HepG2 (cell line): ENCODE data around the gene HABP4. TPM values are rescaled to one million over a fixed set of nuclear protein-coding genes. Genes with fewer than 3 reads are reported as not detected.

Experiments used
- CC2D1A ChIP-seq: sonication (generic); formaldehyde crosslinking; IDR thresholded peaks from 2 replicates; pipeline ENCODE4 v1.8.1; 2023; ENCODE audit warnings: mild to moderate bottlenecking, missing genetic modification reagents
- E2F1 ChIP-seq: sonication (generic); formaldehyde crosslinking; IDR thresholded peaks from 2 replicates; pipeline ENCODE4 v1.5.0; 2020; ENCODE audit warnings: missing genetic modification reagents
- FOSL1 ChIP-seq: sonication (generic); formaldehyde crosslinking; IDR thresholded peaks from 2 replicates; pipeline ENCODE4 v1.9.0; 2021; ENCODE audit warnings: missing genetic modification reagents, borderline replicate concordance
- FOSL2 ChIP-seq: sonication (generic); formaldehyde crosslinking; IDR thresholded peaks from 2 replicates; pipeline ENCODE4 v1.4.0; 2020; ENCODE audit warnings: missing genetic modification reagents
- GATA4 ChIP-seq: sonication (generic); IDR thresholded peaks from 2 replicates; pipeline ENCODE4 v1.6.1; 2016; ENCODE audit warnings: antibody characterized with exemption, low read depth, borderline replicate concordance
- GATAD2A ChIP-seq: IDR thresholded peaks from 2 replicates; pipeline ENCODE4 v1.6.1; 2016
- NPAS2 ChIP-seq: sonication (generic); formaldehyde crosslinking; IDR thresholded peaks from 2 replicates; pipeline ENCODE4 v1.8.0; 2022; ENCODE audit warnings: mild to moderate bottlenecking, missing genetic modification reagents, borderline replicate concordance
- RCOR2 ChIP-seq: IDR thresholded peaks from 2 replicates; pipeline ENCODE4 v1.6.1; 2016; ENCODE audit warnings: missing biosample characterization, missing genetic modification reagents
- SETDB1 ChIP-seq: sonication (generic); formaldehyde crosslinking; IDR thresholded peaks from 2 replicates; pipeline ENCODE4 v1.5.1; 2020; ENCODE audit warnings: missing genetic modification reagents, mild to moderate bottlenecking, borderline replicate concordance
- SMC3 ChIP-seq: IDR thresholded peaks from 2 replicates; pipeline ENCODE4 v1.6.1; 2011; ENCODE audit warnings: low read length, improper control_type of control experiment
- TBL1XR1 ChIP-seq: fragments of 150-350 bp; IDR thresholded peaks from 2 replicates; pipeline ENCODE4 v1.6.1; 2014; ENCODE audit warnings: borderline replicate concordance, low read length; ENCODE audit not compliant: partially characterized antibody
- ZNF18 ChIP-seq: sonication (generic); formaldehyde crosslinking; IDR thresholded peaks from 2 replicates; pipeline ENCODE4 v1.8.0; 2022; ENCODE audit warnings: mild to moderate bottlenecking, missing genetic modification reagents; ENCODE audit not compliant: insufficient replicate concordance
- ZNF343 ChIP-seq: sonication (generic); formaldehyde crosslinking; IDR thresholded peaks from 2 replicates; pipeline ENCODE4 v1.4.0; 2020; ENCODE audit warnings: mild to moderate bottlenecking, missing genetic modification reagents
- ZNF350 ChIP-seq: sonication (generic); formaldehyde crosslinking; IDR thresholded peaks from 2 replicates; pipeline ENCODE4 v1.4.0; 2020; ENCODE audit warnings: mild to moderate bottlenecking, low read depth, missing genetic modification reagents, borderline replicate concordance
- ZNF446 ChIP-seq: sonication (generic); formaldehyde crosslinking; IDR thresholded peaks from 2 replicates; pipeline ENCODE4 v1.5.0; 2020; ENCODE audit warnings: mild to moderate bottlenecking, missing genetic modification reagents
- ZNF451 ChIP-seq: sonication (generic); formaldehyde crosslinking; IDR thresholded peaks from 2 replicates; pipeline ENCODE4 v1.5.0; 2020; ENCODE audit warnings: mild to moderate bottlenecking, missing genetic modification reagents
- ZNF550 ChIP-seq: sonication (generic); formaldehyde crosslinking; IDR thresholded peaks from 2 replicates; pipeline ENCODE4 v1.4.0; 2020; ENCODE audit warnings: mild to moderate bottlenecking, missing genetic modification reagents, borderline replicate concordance
- ZNF614 ChIP-seq: IDR thresholded peaks from 2 replicates; pipeline ENCODE4 v1.6.1; 2018; ENCODE audit warnings: missing biosample characterization, missing genetic modification reagents, inconsistent platforms, borderline replicate concordance
- ZNF782 ChIP-seq: sonication (generic); formaldehyde crosslinking; IDR thresholded peaks from 2 replicates; pipeline ENCODE4 v1.4.0; 2020; ENCODE audit warnings: missing genetic modification reagents, mild to moderate bottlenecking, borderline replicate concordance
- polyA plus RNA-seq, 8 experiments: library from polyadenylated mRNA; depleted of rRNA in 3 of 8; stranded (reverse) in 7 of 8; unstranded in 1 of 8; fragments of >200 nt; fragmentation: Illumina TruSeq in 4 of 8; extraction: Trizol in 4 of 8; gene quantifications; 2 replicates each; pipeline versions ENCODE4 v1.2.1 to v1.2.3, GENCODE V29; 2011 to 2016; ENCODE audit warnings: low read depth in 4 of 8, missing spikeins in 1 of 8, mixed read lengths in 1 of 8; ENCODE audit not compliant: insufficient read depth in 1 of 8
- total RNA-seq, 5 experiments: library from RNA; depleted of rRNA; stranded (reverse); fragments of >200 nt; fragmentation: Illumina TruSeq; extraction: Trizol; gene quantifications; 2 replicates each; pipeline ENCODE4 v1.2.3, GENCODE V29; 2016; ENCODE audit warnings: low read depth in 1 of 5
- TF ChIP-seq, protein P1 (sequence below): sonication (generic); formaldehyde crosslinking; IDR thresholded peaks from 2 replicates; pipeline ENCODE4 v1.9.0; 2021; ENCODE audit warnings: missing genetic modification reagents, mild to moderate bottlenecking, borderline replicate concordance
- TF ChIP-seq, protein P2 (sequence below), 2 experiments: IDR thresholded peaks; 2 replicates each; pipeline ENCODE4 v1.6.1; 2011 to 2012; ENCODE audit warnings: low read length in 2 of 2, borderline replicate concordance in 1 of 2, low read depth in 1 of 2, mild to moderate bottlenecking in 1 of 2, moderate library complexity in 1 of 2

HABP4 gene
- total and polyA plus RNA-seq, 2 of the 13 experiments (the other 11 are each of a cell fraction or from before 2014, with no cell fraction given), result 14.3 to 26.6 TPM

DNA sequence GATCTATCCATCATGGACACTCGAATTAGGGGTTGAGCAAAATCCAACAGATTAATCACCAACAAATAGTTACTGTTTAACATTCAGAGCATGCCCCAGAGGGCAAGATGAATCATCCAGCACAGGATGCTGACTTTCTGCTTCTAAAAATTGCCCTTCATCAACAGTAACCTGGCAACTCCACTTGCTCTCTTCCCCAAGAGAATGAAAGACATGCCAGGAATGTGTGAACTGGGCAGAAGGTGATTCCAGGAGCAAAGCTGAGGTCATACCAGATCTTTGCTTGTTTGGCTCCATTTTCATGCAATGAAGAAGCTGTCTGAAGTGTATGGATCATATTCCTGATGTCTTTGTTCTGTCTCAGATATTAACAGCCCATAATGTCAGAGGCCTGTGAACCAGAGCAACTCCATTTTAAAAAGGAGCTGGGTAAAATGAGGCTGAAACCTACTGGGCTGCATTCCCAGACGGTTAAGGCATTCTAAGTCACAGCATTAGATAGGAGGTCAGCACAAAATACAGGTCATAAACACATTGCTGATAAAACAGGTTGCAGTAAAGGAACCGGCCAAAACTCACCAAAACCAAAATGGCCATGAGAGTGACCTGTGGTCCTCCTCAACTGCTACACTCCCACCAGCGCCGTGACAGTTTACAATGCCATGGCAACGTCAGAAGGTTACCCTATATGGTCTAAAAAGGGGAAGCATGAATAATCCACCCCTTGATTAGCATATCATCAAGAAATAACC, 29.3 kb upstream of the HABP4 start (continued):
- TF ChIP-seq ZNF343 (CRISPR knock-in tag), result no peak
- no peak for TF ChIP-seq NPAS2 (CRISPR knock-in tag)
- no peak for TF ChIP-seq ZNF446 (CRISPR knock-in tag)
- peak; percentile 21; the same call in 1 of the 2 replicates for TF ChIP-seq GATA4
- TF ChIP-seq, protein P1, sequence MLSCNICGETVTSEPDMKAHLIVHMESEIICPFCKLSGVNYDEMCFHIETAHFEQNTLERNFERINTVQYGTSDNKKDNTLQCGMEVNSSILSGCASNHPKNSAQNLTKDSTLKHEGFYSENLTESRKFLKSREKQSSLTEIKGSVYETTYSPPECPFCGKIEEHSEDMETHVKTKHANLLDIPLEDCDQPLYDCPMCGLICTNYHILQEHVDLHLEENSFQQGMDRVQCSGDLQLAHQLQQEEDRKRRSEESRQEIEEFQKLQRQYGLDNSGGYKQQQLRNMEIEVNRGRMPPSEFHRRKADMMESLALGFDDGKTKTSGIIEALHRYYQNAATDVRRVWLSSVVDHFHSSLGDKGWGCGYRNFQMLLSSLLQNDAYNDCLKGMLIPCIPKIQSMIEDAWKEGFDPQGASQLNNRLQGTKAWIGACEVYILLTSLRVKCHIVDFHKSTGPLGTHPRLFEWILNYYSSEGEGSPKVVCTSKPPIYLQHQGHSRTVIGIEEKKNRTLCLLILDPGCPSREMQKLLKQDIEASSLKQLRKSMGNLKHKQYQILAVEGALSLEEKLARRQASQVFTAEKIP (CRISPR knock-in tag), result no peak
- TF ChIP-seq ZNF782 (CRISPR knock-in tag), result no peak
- TF ChIP-seq TBL1XR1, result no peak
- TF ChIP-seq ZNF550 (CRISPR knock-in tag), result no peak
- peak; percentile 22; the same call in 1 of the 2 replicates for TF ChIP-seq ZNF451 (CRISPR knock-in tag)
- TF ChIP-seq CC2D1A (CRISPR knock-in tag), result no peak
- peak; percentile 99 for TF ChIP-seq FOSL2 (CRISPR knock-in tag)
- TF ChIP-seq FOSL1 (CRISPR knock-in tag), result peak; percentile 83; the same call in 1 of the 2 replicates
- peak; percentile 38; the same call in 1 of the 2 replicates for TF ChIP-seq ZNF350
- TF ChIP-seq ZNF614 (CRISPR knock-in tag), result peak; percentile 93; the same call in 1 of the 2 replicates
- no peak for TF ChIP-seq E2F1
- 0 out of 2 replicates have a peak, but pooled peaks have one; percentile 20 for TF ChIP-seq SETDB1 (CRISPR knock-in tag)
- TF ChIP-seq, protein P2, sequence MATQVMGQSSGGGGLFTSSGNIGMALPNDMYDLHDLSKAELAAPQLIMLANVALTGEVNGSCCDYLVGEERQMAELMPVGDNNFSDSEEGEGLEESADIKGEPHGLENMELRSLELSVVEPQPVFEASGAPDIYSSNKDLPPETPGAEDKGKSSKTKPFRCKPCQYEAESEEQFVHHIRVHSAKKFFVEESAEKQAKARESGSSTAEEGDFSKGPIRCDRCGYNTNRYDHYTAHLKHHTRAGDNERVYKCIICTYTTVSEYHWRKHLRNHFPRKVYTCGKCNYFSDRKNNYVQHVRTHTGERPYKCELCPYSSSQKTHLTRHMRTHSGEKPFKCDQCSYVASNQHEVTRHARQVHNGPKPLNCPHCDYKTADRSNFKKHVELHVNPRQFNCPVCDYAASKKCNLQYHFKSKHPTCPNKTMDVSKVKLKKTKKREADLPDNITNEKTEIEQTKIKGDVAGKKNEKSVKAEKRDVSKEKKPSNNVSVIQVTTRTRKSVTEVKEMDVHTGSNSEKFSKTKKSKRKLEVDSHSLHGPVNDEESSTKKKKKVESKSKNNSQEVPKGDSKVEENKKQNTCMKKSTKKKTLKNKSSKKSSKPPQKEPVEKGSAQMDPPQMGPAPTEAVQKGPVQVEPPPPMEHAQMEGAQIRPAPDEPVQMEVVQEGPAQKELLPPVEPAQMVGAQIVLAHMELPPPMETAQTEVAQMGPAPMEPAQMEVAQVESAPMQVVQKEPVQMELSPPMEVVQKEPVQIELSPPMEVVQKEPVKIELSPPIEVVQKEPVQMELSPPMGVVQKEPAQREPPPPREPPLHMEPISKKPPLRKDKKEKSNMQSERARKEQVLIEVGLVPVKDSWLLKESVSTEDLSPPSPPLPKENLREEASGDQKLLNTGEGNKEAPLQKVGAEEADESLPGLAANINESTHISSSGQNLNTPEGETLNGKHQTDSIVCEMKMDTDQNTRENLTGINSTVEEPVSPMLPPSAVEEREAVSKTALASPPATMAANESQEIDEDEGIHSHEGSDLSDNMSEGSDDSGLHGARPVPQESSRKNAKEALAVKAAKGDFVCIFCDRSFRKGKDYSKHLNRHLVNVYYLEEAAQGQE (IDR thresholded peaks at IDR 0.05; ENCODE audit: borderline replicate concordance in 1 of 2, low read depth in 1 of 2, low read length in 2 of 2), result 0 out of 4 replicates have a peak, but pooled peaks of 1 of the 2 experiments have one; percentile 9
- peak; percentile 49 for TF ChIP-seq ZNF18
- peak; percentile 75; the same call in 1 of the 2 replicates for TF ChIP-seq RCOR2
- TF ChIP-seq GATAD2A (CRISPR knock-in tag), result peak; percentile 94
- no peak; the same call in 1 of the 2 replicates for TF ChIP-seq SMC3
